Cardiac fibroblast (primary cell): Measurements from ENCODE around the gene USP53.
A peak's percentile ranks its signal among the peaks of the same experiment; 100 is the strongest.
"Not testable (repeated sequence)": the region's sequence is repeated elsewhere in the genome, so short reads cannot be mapped to it uniquely, and the experiment has no call there.

Experiments
- DNase-seq, 2 donors: peaks; one replicate each; pipeline versions ENCODE4 v3.0.0 to v3.0.0-alpha.2; 2010; ENCODE audit warnings: low read depth in 2 of 2
- H3K4me3 ChIP-seq, 2 donors: replicated peaks in 1 of 2; 1 replicate in 1 of 2; 2 replicates in 1 of 2; pipeline ENCODE4 v1.5.1; 2011; ENCODE audit warnings: low read depth in 2 of 2, low read length in 2 of 2, mild to moderate bottlenecking in 2 of 2, moderate library complexity in 1 of 2
- TF ChIP-seq, protein P1 (sequence below): IDR thresholded peaks from one replicate; pipeline ENCODE4 v1.5.1; 2011; ENCODE audit warnings: low read depth, mild to moderate bottlenecking, low read length, inconsistent platforms

USP53 gene

GRCh38 chr4:119328695-119329094 lies 116.2 kb downstream of the USP53 start:
- DNase-seq, result no peak
- TF ChIP-seq, protein P1, sequence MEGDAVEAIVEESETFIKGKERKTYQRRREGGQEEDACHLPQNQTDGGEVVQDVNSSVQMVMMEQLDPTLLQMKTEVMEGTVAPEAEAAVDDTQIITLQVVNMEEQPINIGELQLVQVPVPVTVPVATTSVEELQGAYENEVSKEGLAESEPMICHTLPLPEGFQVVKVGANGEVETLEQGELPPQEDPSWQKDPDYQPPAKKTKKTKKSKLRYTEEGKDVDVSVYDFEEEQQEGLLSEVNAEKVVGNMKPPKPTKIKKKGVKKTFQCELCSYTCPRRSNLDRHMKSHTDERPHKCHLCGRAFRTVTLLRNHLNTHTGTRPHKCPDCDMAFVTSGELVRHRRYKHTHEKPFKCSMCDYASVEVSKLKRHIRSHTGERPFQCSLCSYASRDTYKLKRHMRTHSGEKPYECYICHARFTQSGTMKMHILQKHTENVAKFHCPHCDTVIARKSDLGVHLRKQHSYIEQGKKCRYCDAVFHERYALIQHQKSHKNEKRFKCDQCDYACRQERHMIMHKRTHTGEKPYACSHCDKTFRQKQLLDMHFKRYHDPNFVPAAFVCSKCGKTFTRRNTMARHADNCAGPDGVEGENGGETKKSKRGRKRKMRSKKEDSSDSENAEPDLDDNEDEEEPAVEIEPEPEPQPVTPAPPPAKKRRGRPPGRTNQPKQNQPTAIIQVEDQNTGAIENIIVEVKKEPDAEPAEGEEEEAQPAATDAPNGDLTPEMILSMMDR, result no peak
- H3K4me3 ChIP-seq, result no peak overlapping the region

DNA sequence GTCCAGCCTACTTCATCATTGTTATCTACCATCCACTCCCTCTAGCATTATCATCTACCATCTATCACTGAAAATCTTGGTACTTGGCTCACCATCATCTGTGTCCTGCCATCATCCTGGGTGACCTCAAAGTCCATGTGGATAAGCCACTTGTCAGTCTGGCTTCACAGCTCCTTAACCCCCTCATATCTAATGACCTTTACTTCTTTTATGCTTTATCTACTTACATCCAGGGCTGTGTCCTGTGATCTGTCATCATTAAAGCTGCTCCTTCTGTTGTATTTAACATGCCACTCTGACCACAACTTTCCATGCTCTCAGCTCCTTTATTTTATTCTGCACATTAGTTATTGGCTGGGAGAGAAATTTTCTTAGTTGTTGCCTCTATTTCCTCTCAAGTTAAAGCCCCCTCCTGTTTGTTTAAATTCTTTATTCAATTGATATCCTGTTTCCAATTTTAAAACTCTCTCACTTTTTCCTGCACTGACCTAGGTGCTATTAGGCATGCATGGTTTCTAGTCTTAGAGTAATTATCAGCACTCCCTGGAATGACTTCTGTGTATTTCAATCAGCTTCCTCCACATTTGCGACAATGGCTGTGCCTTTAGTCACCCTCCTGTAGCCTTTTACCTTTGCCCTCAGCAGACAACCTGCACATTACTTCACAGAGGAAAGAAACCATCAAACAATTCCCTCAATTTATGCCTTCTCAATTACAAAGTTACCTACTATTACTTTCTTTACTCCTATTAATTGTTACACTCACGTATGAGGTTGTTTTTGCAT lies 117.5 kb downstream of the USP53 start:
- DNase-seq, result no peak
- no peak overlapping the region for H3K4me3 ChIP-seq
- TF ChIP-seq, protein P1, result no peak

GRCh38 chr4:119336332-119336979 lies 123.9 kb downstream of the USP53 start:
- not testable (repeated sequence) for DNase-seq, H3K4me3 ChIP-seq

DNA sequence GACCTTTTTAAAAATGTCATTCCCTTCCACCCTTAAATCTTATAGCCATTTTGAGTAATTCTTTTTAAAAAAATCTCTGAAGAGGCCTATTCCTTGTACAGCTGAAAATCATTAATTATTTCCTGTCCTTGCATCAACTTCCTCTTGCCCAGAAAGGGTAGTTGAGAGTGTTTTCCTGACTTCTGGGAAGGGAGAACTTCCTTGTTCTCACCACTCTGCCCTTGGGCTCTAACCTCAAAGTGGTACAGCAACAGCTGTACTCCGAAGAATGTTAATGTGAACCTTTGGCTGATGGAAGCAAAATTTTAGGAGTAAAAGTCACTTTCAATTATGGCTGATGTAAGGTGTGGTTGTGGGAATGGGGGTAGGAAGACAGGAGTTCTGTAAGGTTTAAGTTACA lies 124.5 kb downstream of the USP53 start:
- H3K4me3 ChIP-seq, result no peak overlapping the region
- TF ChIP-seq, protein P1, result no peak
- DNase-seq, result peak in 1 of 2 donors; percentile 3

- H3K4me3 ChIP-seq, DNase-seq: not testable (repeated sequence)
These were observed 127.4 kb downstream of the USP53 start for GRCh38 chr4:119339895-119340294.

- not testable (repeated sequence) for DNase-seq, H3K4me3 ChIP-seq
These were observed 130.8 kb downstream of the USP53 start for GRCh38 chr4:119343293-119343692.
